Type B pancreatic cell (in vitro differentiated cells): ENCODE measurements around the gene ARF4. TPM values are rescaled to one million over a fixed set of nuclear protein-coding genes. Genes with fewer than 3 reads are reported as not detected.

Source experiments
- DNase-seq: peaks from one replicate; pipeline ENCODE4 v3.0.0; 2021; ENCODE audit warnings: mixed read lengths; ENCODE audit not compliant: unreplicated experiment; ENCODE audit errors: extremely low spot score
- H3K27ac Mint-ChIP-seq: 2 replicates; pipeline ENCODE4 v1.8.0; 2021; ENCODE audit warnings: mild to moderate bottlenecking, mixed read lengths
- H3K27me3 Mint-ChIP-seq: 2 replicates; pipeline ENCODE4 v1.8.0; 2021; ENCODE audit warnings: mixed read lengths
- H3K36me3 Mint-ChIP-seq: 2 replicates; pipeline ENCODE4 v1.8.0; 2021; ENCODE audit warnings: mixed read lengths
- H3K4me1 Mint-ChIP-seq: one replicate; pipeline ENCODE4 v1.8.0; 2021; ENCODE audit warnings: mixed read lengths; ENCODE audit not compliant: unreplicated experiment
- H3K4me3 Mint-ChIP-seq: 2 replicates; pipeline ENCODE4 v1.8.0; 2021; ENCODE audit warnings: mild to moderate bottlenecking, mixed read lengths
- H3K9me3 Mint-ChIP-seq: 2 replicates; pipeline ENCODE4 v1.8.0; 2021; ENCODE audit warnings: mixed read lengths
- CTCF ChIP-seq: fragments of 200-600 bp; sonication (generic); conservative IDR thresholded peaks from 2 replicates; pipeline ENCODE4 v1.5.0; 2021; ENCODE audit warnings: antibody characterized with exemption, mild to moderate bottlenecking
- total RNA-seq: library from RNA; stranded (reverse); gene quantifications from 2 replicates; pipeline ENCODE4 v1.2.1, GENCODE V29; 2021; ENCODE audit warnings: low replicate concordance

The ARF4 gene
- total RNA-seq, 1 donor from 2014 or later, result 132 TPM

- peaks cover 20% of the 10 kb centered on the region for H3K36me3 Mint-ChIP-seq
- no peak overlapping the region for H3K27ac Mint-ChIP-seq
Measured at GRCh38 chr3:57569859-57570450, 27.2 kb downstream of the ARF4 start.

GRCh38 chr3:57559526-57559925 is 37.6 kb downstream of the ARF4 start:
- DNase-seq, result no peak
- H3K4me1 Mint-ChIP-seq, result peaks cover 19% of the 10 kb centered on the region
- no peaks in the 10 kb centered on the region for H3K27me3 Mint-ChIP-seq
- peak overlapping the region; percentile 67 for H3K4me3 Mint-ChIP-seq
- TF ChIP-seq CTCF, result no peak
- no peak overlapping the region for H3K27ac Mint-ChIP-seq
- H3K36me3 Mint-ChIP-seq, result peaks cover 26% of the 10 kb centered on the region
- H3K9me3 Mint-ChIP-seq, result no peaks in the 10 kb centered on the region

More at GRCh38 chr3:57569859-57570450, 27.2 kb downstream of the ARF4 start:
- no peaks in the 10 kb centered on the region for H3K9me3 Mint-ChIP-seq
- TF ChIP-seq CTCF, result no peak
- H3K27me3 Mint-ChIP-seq, result no peaks in the 10 kb centered on the region
- DNase-seq, result no peak
- H3K4me3 Mint-ChIP-seq, result no peak overlapping the region
- H3K4me1 Mint-ChIP-seq, result no peaks in the 10 kb centered on the region

GRCh38 chr3:57557085-57557537 is 40.0 kb downstream of the ARF4 start:
- H3K9me3 Mint-ChIP-seq, result no peaks in the 10 kb centered on the region
- peak overlapping the region; percentile 86 for H3K4me3 Mint-ChIP-seq
- H3K27ac Mint-ChIP-seq, result peak overlapping the region; percentile 98
- no peak for DNase-seq
- peaks cover 22% of the 10 kb centered on the region for H3K36me3 Mint-ChIP-seq
- peaks cover 19% of the 10 kb centered on the region for H3K4me1 Mint-ChIP-seq
- TF ChIP-seq CTCF, result no peak
- H3K27me3 Mint-ChIP-seq, result no peaks in the 10 kb centered on the region

GRCh38 chr3:57556459-57557084 is 40.6 kb downstream of the ARF4 start:
- Mint-ChIP-seq H3K4me3 (peak overlapping the region; percentile 86), H3K27me3 (no peaks in the 10 kb centered on the region), H3K27ac (peak overlapping the region; percentile 98), H3K4me1 (peaks cover 19% of the 10 kb centered on the region), H3K9me3 (no peaks in the 10 kb centered on the region), H3K36me3 (peaks cover 22% of the 10 kb centered on the region)
- DNase-seq, result no peak
- TF ChIP-seq CTCF, result no peak

- Mint-ChIP-seq H3K27ac (peak within 1 kb of the TSS; percentile 98), H3K4me1 (peaks cover 19% of the 10 kb centered on the region)
Measured at GRCh38 chr3:57555738-57556458, 41.2 kb downstream of the ARF4 start, which contains the start of gene PDE12. TSS of gene PDE12 (plus strand) at chr3:57556274. CDS start at chr3:57556380, 106 bp downstream.

More at GRCh38 chr3:57555738-57556458, 41.2 kb downstream of the ARF4 start, which contains the start of gene PDE12:
- Mint-ChIP-seq H3K36me3 (peaks cover 22% of the 10 kb centered on the region), H3K4me3 (peak within 1 kb of the TSS; percentile 86), H3K9me3 (no peaks in the 10 kb centered on the region), H3K27me3 (no peaks in the 10 kb centered on the region)
- DNase-seq, result peak; percentile 82
- no peak for TF ChIP-seq CTCF
